ENCODE results near the gene MAGEA2B. TPM values are rescaled to one million over a fixed set of nuclear protein-coding genes. Genes with fewer than 3 reads are reported as not detected.
"Not testable (repeated sequence)": the region's sequence is repeated elsewhere in the genome, so short reads cannot be mapped to it uniquely, and the experiment has no call there.

MAGEA2B gene
- total RNA-seq, 5 donors from 2014 or later (not counting 1 experiment from before 2014, with no cell fraction given): not detected

DNA sequence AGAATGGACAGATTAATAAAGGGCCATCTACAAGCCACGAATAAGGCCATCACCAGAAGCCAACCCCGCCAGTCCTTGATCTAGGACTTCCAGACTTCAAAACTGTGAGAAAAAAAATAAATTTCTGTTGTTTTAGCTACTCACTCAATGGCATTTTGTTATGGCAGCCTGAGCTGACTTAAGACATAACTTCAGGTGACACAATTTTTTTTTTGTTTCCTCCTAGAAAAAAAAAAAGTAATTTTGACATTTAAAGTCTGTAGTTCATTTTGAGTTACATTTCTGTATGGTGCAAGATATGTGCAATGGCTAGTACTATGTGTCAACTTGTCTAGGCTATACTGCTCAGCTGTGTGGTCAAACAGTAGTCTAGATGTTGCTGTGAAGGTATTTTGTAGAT is 44.5 kb downstream of the MAGEA2B start, which contains the start of gene CSAG3:
CSAG3 (plus strand) TSS at position 301 of the 400 bp plus-strand sequence.
- WGBS (ENCODE audit: insufficient coverage): no CpG with 5 or more reads among the region's 2 CpGs
- H3K4me1 Mint-ChIP-seq: not testable (repeated sequence)

DNA sequence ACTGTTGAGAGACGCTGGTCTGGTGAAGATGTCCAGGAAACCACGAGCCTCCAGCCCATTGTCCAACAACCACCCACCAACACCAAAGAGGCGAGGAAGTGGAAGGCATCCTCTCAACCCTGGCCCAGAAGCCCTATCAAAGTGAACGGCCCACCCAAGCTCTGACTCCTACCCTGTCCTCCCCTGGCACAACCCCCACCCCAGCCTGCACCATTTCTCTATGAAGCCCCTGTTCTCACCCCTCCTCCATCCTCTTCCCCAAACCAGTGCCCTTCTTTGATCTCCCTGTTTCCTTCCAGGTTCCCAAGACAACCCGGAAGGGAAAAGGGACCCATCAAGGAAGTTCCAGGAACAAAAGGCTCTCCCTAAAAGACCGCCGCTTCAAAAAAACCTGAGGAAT is 45.1 kb downstream of the MAGEA2B start:
- H3K4me3 Mint-ChIP-seq; POLR2A ChIA-PET; CTCF ChIA-PET; DNase-seq; H3K9me3 ChIP-seq; H3K36me3 ChIP-seq (ENCODE audit: control insufficient read depth in 2 of 2, extremely low read depth in 1 of 2, insufficient read depth in 1 of 2, low read length in 1 of 2); H3K36me3 Mint-ChIP-seq; H3K4me1 ChIP-seq (ENCODE audit: control insufficient read depth in 1 of 2, extremely low read depth in 1 of 2, insufficient read depth in 2 of 2, low read length in 2 of 2); H3K9me3 Mint-ChIP-seq; H3K27ac Mint-ChIP-seq; ATAC-seq (replicated peaks in 1 of 4); H3K27me3 Mint-ChIP-seq; H3K4me3 ChIP-seq (ENCODE audit: control insufficient read depth in 1 of 2, extremely low read depth in 1 of 2, low read length in 1 of 2); H3K27me3 ChIP-seq (replicated peaks in 1 of 2; ENCODE audit: control insufficient read depth in 2 of 2, extremely low read depth in 1 of 2, insufficient read depth in 2 of 2, low read length in 1 of 2); H3K4me1 Mint-ChIP-seq; H3K27ac ChIP-seq (ENCODE audit: low read length): not testable (repeated sequence)
- no CpG with 5 or more reads among the region's 7 CpGs for WGBS (ENCODE audit: insufficient coverage)

More for the DNA sequence above, 44.5 kb downstream of the MAGEA2B start, which contains the start of gene CSAG3:
- H3K27ac ChIP-seq (ENCODE audit: low read length); H3K4me3 ChIP-seq (ENCODE audit: control insufficient read depth in 1 of 2, extremely low read depth in 1 of 2, low read length in 1 of 2); H3K4me1 ChIP-seq (ENCODE audit: control insufficient read depth in 1 of 2, extremely low read depth in 1 of 2, insufficient read depth in 2 of 2, low read length in 2 of 2); H3K27me3 ChIP-seq (replicated peaks in 1 of 2; ENCODE audit: control insufficient read depth in 2 of 2, extremely low read depth in 1 of 2, insufficient read depth in 2 of 2, low read length in 1 of 2); ATAC-seq (replicated peaks in 1 of 4); DNase-seq; CTCF ChIA-PET; POLR2A ChIA-PET; H3K27me3 Mint-ChIP-seq; H3K36me3 Mint-ChIP-seq; H3K4me3 Mint-ChIP-seq; H3K9me3 ChIP-seq; H3K36me3 ChIP-seq (ENCODE audit: control insufficient read depth in 2 of 2, extremely low read depth in 1 of 2, insufficient read depth in 1 of 2, low read length in 1 of 2); H3K9me3 Mint-ChIP-seq; H3K27ac Mint-ChIP-seq: not testable (repeated sequence)

DNA sequence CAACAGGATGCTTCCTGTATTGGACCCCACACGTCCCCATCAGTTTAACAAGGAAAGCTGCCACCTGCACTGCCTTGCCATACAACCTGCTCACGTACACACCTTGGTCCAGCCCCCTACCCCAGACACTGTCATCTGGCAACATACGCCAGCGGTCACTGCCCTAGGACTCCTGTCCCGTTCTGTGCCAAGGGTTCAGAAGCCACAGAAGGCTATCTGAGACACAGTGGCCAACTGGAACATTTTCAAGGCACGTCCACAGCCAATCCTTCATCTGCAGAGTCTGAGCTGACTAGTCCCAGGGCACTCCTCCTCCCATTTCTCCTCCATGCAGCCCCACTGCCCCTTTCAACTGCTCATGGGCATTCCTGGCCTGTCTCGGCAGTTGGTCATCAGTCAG is 47.2 kb downstream of the MAGEA2B start:
- H3K27me3 Mint-ChIP-seq; H3K4me3 Mint-ChIP-seq; H3K4me1 ChIP-seq (ENCODE audit: control insufficient read depth in 1 of 2, extremely low read depth in 1 of 2, insufficient read depth in 2 of 2, low read length in 2 of 2); ATAC-seq (replicated peaks in 1 of 4); H3K4me3 ChIP-seq (ENCODE audit: control insufficient read depth in 1 of 2, extremely low read depth in 1 of 2, low read length in 1 of 2); H3K27ac Mint-ChIP-seq; H3K4me1 Mint-ChIP-seq; H3K27me3 ChIP-seq (replicated peaks in 1 of 2; ENCODE audit: control insufficient read depth in 2 of 2, extremely low read depth in 1 of 2, insufficient read depth in 2 of 2, low read length in 1 of 2); POLR2A ChIA-PET; H3K9me3 Mint-ChIP-seq; H3K27ac ChIP-seq (ENCODE audit: low read length); H3K36me3 ChIP-seq (ENCODE audit: control insufficient read depth in 2 of 2, extremely low read depth in 1 of 2, insufficient read depth in 1 of 2, low read length in 1 of 2); H3K9me3 ChIP-seq; DNase-seq; H3K36me3 Mint-ChIP-seq; CTCF ChIA-PET: not testable (repeated sequence)
- WGBS (ENCODE audit: insufficient coverage): no CpG with 5 or more reads among the region's 7 CpGs

DNA sequence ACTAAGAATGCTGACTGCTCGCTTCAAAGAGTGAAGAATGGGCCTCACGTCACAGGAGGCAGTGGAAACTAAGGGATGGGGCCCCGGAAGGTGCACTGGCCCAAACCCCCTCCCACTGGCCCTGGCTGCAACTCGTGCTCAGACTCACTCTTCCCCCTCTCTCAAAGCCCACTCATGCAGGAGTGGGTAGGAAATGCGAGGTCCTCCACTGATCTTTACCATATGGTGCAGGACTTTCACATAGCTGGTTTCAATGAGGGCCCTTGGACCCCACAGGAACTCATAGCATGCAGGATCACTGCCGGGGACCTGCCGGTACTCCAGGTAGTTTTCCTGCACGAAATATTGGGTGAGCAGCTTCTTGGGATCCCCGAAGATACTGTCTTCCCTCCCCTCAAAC is 52.1 kb downstream of the MAGEA2B start:
- H3K4me3 Mint-ChIP-seq; H3K36me3 Mint-ChIP-seq; POLR2A ChIA-PET; DNase-seq; ATAC-seq (replicated peaks in 1 of 4); H3K36me3 ChIP-seq (ENCODE audit: control insufficient read depth in 2 of 2, extremely low read depth in 1 of 2, insufficient read depth in 1 of 2, low read length in 1 of 2); CTCF ChIA-PET; H3K9me3 Mint-ChIP-seq; H3K4me1 Mint-ChIP-seq; H3K4me1 ChIP-seq (ENCODE audit: control insufficient read depth in 1 of 2, extremely low read depth in 1 of 2, insufficient read depth in 2 of 2, low read length in 2 of 2); H3K9me3 ChIP-seq; H3K4me3 ChIP-seq (ENCODE audit: control insufficient read depth in 1 of 2, extremely low read depth in 1 of 2, low read length in 1 of 2); H3K27me3 ChIP-seq (replicated peaks in 1 of 2; ENCODE audit: control insufficient read depth in 2 of 2, extremely low read depth in 1 of 2, insufficient read depth in 2 of 2, low read length in 1 of 2); H3K27ac ChIP-seq (ENCODE audit: low read length); H3K27ac Mint-ChIP-seq; H3K27me3 Mint-ChIP-seq: not testable (repeated sequence)
- 100% methylated on average over 1 of the region's 9 CpGs for WGBS (ENCODE audit: insufficient coverage)

Other genes starting within 250 kb of the MAGEA2B start
- gene GABRQ, start 76.7 kb upstream of the MAGEA2B start, total RNA-seq: not detected
- gene MAGEA3, start 15.8 kb upstream of the MAGEA2B start, total RNA-seq: under 1 TPM in 2 of 5 donors, not detected in 3; 0.28 to 0.33 TPM
- gene CSAG2, start 5.4 kb upstream of the MAGEA2B start, total RNA-seq: not detected
- not detected for gene CSAG1, start 19.1 kb downstream of the MAGEA2B start, total RNA-seq
- under 1 TPM in 1 of 5 donors, not detected in 4; 0.13 TPM for gene MAGEA12, start 19.1 kb downstream of the MAGEA2B start, total RNA-seq
- gene MAGEA2, start 39.2 kb downstream of the MAGEA2B start, total RNA-seq: under 1 TPM in 1 of 5 donors, not detected in 4; 0.19 TPM
- not detected for gene CSAG3, start 44.6 kb downstream of the MAGEA2B start, total RNA-seq
- under 1 TPM in 1 of 5 donors, not detected in 4; 0.15 TPM for gene MAGEA6, start 55.1 kb downstream of the MAGEA2B start, total RNA-seq
- 1 to 10 TPM; 6.5 to 7.6 (median 6.9) TPM for gene CETN2, start 116.1 kb downstream of the MAGEA2B start, total RNA-seq
- 1 to 10 TPM; 3.1 to 8.1 (median 7.1) TPM for gene NSDHL, start 116.4 kb downstream of the MAGEA2B start, total RNA-seq
- 1 to 10 TPM; 1.9 to 3.3 (median 2.2) TPM for gene ZNF185, start 183.4 kb downstream of the MAGEA2B start, total RNA-seq